HG03159 (cell line): ENCODE data around the gene HMX3.
"Not testable (repeated sequence)": the region's sequence is repeated elsewhere in the genome, so short reads cannot be mapped to it uniquely, and the experiment has no call there.

Experiments
- ATAC-seq: cut with Tn5 transposase; IDR thresholded peaks from one replicate; pipeline ENCODE4 v1.9.1; 2021; ENCODE audit warnings: mild to moderate bottlenecking, moderate library complexity; ENCODE audit not compliant: unreplicated experiment

HMX3 gene

DNA sequence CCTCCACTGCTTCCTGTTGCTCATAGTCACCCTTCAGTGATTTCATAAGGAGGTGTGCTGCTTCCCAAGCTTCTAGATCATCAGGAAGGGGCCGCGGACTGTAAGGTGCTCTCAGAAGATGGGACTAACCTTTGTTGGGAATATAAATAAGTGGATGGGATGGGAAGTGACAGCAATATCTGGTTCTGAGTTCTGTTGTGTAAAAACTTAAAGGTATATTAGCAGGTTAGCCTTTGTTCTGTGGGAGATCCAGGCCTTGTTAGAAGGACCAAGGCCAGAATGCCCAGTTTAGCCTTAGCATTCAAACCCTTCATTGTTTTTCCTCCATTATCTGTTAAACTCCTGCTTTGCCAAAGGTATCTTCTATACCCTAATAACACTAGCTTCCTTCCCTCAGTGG, 30.8 kb downstream of the HMX3 start:
- ATAC-seq: no peak

DNA sequence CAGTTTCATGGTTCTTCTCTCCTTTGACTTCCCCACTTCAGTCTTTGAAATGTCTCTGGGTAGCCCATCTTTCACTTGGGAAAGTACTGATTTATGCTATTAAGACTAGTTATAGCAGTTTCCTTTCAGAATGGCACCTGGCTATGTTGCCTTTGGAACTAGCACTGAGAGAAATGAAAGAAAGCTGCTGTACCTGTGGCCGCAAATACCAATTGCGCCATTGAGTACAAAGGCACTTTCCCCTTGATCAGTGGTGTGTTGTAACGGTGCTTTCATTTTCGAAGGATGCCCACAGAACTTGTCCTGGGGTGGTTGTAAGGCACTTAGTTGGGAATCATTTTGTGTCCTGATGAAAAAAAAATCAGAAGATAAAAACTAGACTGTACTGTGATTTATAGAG, 35.2 kb downstream of the HMX3 start:
- no peak for ATAC-seq

DNA sequence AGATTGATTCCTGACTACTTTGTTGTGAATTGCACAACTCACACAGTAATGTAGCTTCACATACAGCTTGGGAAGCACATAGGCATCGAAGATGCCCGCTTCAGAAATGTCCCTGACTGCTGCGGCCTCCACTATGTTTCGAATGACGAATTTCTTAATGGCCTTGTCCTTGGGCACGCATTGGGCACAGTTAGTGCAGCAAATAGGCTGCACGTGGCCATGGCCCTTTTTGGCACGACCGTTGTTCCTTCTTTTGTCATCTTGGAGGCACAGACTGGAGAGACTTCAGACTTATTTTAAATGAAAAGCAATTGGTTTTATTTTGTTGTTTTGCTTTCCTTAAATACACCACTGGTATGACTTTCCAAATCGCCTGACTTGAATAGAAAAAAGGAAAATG, 35.8 kb downstream of the HMX3 start:
- not testable (repeated sequence) for ATAC-seq

DNA sequence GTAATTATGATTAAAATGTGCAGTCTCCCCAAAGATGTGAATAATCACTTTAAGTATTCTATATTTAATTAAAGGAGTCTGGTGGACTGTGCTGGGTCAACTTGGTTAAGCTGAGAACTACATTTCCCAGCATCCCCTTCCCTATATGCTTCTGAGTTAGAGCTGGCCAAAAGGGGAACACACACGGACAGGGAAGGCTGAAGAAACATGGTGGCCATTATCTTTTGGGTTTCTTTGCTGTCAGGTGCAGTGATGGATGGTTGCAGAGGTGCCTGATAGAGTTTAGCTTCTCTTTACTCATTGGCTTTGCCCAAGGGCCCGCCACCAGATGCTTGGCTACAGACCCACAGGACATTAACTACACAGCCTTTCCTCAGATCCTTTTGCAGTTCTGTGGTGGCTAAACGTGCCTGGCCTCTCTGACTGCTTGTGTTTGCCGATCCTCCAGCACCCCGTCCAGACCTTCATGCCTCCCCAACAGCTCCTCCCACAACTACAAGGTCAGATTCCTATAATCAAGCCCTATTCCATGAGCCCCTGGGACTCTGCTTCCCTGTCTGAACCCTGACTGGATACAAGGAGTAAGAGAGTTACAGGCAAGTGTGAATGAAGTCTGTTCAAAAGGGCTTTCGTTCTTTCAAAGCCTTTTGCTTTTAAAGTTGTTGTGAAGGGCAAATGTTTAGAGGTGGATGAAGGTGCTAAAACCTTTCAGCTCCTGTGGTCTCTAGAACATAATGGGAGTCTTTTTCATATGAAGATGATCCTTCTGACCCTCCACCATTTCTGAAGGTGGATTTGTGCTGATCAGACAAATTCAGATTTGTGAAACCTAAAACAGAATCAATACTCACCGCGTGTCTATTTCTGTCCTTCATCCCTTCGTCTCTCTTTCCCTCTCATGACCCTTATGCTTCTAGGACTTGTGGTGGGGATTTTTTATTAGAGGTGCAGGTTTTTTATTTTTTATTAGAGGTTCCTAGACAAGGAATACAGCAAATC, 39.9 kb downstream of the HMX3 start:
- ATAC-seq: no peak

DNA sequence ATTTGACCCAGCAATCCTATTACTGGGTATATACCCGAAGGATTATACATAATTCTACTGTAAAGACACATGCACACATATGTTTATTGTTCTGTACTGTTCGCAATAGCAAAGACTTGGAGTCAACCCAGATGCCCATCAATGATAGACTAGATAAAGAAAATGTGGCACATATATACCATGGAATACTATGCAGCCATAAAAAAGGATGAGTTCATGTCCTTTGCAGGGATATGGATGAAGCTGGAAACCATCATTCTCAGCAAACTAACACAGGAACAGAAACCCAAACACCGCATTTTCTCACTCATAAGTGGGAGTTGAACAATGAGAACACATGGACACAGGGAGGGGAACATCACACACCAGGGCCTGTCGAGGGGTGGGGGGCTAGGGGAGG, 42.6 kb downstream of the HMX3 start:
- not testable (repeated sequence) for ATAC-seq

DNA sequence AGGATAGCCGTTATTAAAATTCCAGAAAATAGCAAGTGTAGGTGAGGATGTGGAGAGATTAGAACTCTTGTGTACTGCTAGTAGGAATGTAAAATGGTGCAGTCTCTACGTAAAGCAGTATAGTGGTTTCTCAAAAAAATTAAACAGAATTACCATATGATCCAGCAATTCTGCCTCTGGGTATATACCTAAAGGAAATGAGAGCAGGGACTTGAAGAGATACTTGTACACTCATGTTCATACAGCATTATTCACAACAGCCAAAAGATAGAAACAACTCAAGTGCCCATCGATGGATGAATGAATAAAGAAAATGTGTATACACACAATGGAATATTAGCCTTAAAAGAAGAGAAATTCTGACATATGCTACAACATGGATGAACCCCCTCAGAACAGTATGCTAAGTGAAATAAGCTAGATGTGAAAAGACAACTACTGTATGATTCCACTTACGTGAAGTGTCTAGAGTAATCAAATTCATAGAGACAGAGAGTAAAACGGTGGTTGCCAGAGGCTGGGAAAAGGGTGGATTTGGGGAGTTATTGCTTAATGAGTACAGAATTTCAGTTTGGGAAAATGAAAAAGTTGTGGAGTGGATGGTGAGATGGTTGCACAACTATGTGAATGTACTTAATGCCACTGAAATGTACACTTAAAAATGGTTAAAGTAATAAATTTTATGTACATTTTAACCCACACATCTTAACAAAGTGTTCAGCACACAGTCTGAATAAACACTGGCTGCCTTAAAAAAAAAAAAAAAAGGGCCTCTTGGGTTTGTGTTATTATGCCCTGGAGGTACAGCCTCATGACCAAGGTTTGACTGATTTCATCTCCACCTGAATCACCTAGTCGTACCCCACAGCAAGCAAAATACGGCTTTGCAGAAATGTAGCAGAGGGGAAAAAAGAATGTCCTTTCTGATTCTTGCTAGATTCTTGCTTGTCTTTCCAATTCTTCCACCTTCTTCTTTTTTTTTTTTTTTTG, 44.6 kb downstream of the HMX3 start:
- ATAC-seq: no peak

DNA sequence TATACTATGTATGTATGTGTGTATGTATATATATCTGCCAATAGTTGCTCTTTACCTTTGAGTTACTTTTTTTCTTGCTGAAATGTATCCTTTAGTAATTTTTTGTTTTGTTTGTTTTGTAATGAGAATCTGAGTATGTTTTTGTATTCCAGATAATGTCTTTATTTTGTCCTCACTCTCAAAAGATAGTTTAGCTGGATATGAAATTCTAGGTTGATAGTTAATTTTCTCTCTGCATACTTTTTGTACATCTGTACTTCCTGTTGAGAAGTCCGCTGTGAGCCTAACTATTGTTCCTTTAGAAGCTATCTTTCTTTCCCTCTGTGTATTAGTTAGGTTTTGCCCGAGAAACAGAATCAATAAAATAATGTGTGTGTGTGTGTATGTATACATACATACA, 48.0 kb downstream of the HMX3 start:
- no peak for ATAC-seq

DNA sequence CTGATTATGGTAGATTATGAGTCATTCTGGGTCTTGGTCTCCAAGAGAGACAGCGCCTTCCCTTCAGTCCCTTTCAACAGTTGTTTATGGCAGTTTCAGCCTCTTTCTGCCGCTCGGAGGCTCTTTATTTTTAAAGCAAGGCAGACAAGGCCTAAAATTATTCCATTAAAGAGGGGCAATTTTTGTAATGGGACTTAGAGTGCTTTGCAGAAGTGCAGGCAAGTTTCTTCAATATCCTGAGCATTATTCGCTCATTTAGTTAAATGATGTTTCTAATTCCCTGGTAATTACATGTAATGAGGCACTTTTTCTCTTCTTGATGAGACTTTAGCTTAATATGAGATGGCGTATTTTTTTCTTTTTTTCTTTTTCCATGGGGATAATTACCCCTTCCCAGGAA, 52.0 kb downstream of the HMX3 start:
- ATAC-seq: no peak
